GM12878 (cell line): ENCODE data around the gene PERM1. TPM values are rescaled to one million over a fixed set of nuclear protein-coding genes. Genes with fewer than 3 reads are reported as not detected.
A peak's percentile ranks its signal among the peaks of the same experiment; 100 is the strongest.

Experiments
- CHD2 ChIP-seq: IDR thresholded peaks from 2 replicates; pipeline ENCODE4 v1.6.1; 2011; ENCODE audit warnings: low read depth, low read length, improper control_type of control experiment, borderline replicate concordance
- EZH2 ChIP-seq: IDR thresholded peaks from 2 replicates; pipeline ENCODE4 v1.6.1; 2012; ENCODE audit warnings: low read depth, mild to moderate bottlenecking, control low read depth, inconsistent platforms, low read length, borderline replicate concordance; ENCODE audit not compliant: control insufficient read depth
- HDAC2 ChIP-seq: fragments of 200-600 bp; sonication (generic); IDR thresholded peaks from 2 replicates; pipeline ENCODE4 v1.6.1; 2017
- IKZF1 ChIP-seq: fragments of 450-650 bp; conservative IDR thresholded peaks from 2 replicates; pipeline ENCODE4 v1.6.1; 2017; ENCODE audit warnings: antibody characterized with exemption, mild to moderate bottlenecking
- IKZF2 ChIP-seq, 2 experiments: fragments of 450-650 bp; IDR thresholded peaks; 2 replicates each; pipeline ENCODE4 v1.6.1; 2017; ENCODE audit warnings: mild to moderate bottlenecking in 2 of 2, moderate library complexity in 2 of 2
- MEF2A ChIP-seq: IDR thresholded peaks from 2 replicates; pipeline ENCODE4 v1.6.1; 2011; ENCODE audit warnings: low read depth, mild to moderate bottlenecking, low read length, moderate library complexity; ENCODE audit not compliant: insufficient read depth
- MTA2 ChIP-seq: fragments of 450-650 bp; IDR thresholded peaks from 2 replicates; pipeline ENCODE4 v1.6.1; 2016; ENCODE audit warnings: low read depth, mild to moderate bottlenecking, moderate library complexity
- POLR2AphosphoS5 ChIP-seq: IDR thresholded peaks from 2 replicates; pipeline ENCODE4 v1.6.1; 2011; ENCODE audit warnings: mild to moderate bottlenecking, low read length, inconsistent platforms
- RB1 ChIP-seq: fragments of 450-650 bp; formaldehyde crosslinking; IDR thresholded peaks from 2 replicates; pipeline ENCODE4 v1.6.1; 2017; ENCODE audit warnings: mild to moderate bottlenecking, borderline replicate concordance
- RELA ChIP-seq: fragments of 450-650 bp; IDR thresholded peaks from 2 replicates; pipeline ENCODE4 v1.8.0; 2014; ENCODE audit warnings: borderline replicate concordance; ENCODE audit not compliant: partially characterized antibody
- ZNF592 ChIP-seq: fragments of 450-650 bp; IDR thresholded peaks from 2 replicates; pipeline ENCODE4 v1.6.1; 2017; ENCODE audit warnings: mild to moderate bottlenecking, moderate library complexity
- polyA plus RNA-seq, 11 experiments: library from polyadenylated mRNA; depleted of rRNA in 4 of 11; unstranded in 6 of 11; stranded (reverse) in 5 of 11; fragments of >200 nt; fragmentation: Nextera tagmentation in 4 of 11; fragmentation: Illumina TruSeq in 1 of 11; extraction: Ambion mirVana in 4 of 11; extraction: Trizol in 1 of 11; gene quantifications; 1 replicate in 1 of 11; 2 replicates in 10 of 11; pipeline versions ENCODE4 v1.2.1 to v1.2.3, GENCODE V29; 2011 to 2016; ENCODE audit warnings: inconsistent platforms in 2 of 11, missing spikeins in 2 of 11, low read depth in 1 of 11
- total RNA-seq, 4 experiments: library from RNA; depleted of rRNA in 3 of 4; stranded (reverse); fragments of >200 nt in 3 of 4; fragmentation: Illumina TruSeq in 1 of 4; extraction: Trizol in 1 of 4; gene quantifications; 2 replicates each; pipeline versions ENCODE4 v1.2.1 to v1.2.3, GENCODE V29; 2013 to 2021

PERM1 gene
- total and polyA plus RNA-seq, 10 of the 15 experiments (the other 5 are each of a cell fraction or from before 2014, with no cell fraction given), result not detected

DNA sequence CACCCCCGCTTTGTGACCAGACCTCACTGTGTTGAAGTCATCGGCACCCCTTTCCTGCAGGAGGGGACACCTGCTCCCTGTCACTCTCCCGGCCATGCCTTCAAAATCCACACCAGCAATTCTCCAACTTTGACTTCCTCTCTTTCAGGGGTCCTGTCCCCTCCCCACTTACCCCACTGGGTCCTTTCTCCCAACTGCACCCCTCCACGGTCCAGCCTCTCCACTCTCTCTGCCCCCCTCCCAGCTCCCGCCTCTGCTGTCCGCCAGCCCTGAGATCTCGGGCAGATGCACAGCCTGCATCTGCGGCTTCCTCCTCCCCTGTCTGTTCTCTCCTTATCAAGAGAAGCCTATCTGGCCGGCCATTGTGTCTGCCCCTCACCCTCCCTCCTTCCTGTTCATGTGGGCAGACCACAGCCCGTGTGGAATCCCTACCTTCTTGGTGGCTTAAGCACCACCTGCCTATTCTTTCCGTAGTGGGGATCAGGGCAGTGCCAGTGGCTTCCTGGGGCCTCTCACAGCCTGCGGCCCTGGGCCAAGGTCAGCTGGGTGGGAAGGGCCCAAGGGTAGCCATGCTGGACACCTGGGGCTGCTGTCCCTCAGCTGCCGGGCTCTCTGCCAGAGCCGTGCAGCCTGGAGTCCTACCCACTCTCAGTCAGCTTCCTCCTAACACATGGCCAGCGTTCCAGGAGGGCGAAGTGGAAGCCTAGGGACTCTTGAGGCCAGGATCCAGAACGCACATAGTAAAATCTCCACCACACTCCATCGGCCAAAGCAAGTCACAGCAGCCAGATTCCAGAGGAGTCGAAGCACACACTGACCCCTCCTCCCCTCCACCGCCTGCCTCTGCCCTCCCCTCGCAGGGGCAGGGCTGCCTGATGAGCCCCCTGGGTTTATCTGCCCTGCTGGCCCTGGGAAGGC, 23.1 kb upstream of the PERM1 start (continued):
- peak; percentile 36 to 53; a peak in 2 of 4 replicates for TF ChIP-seq IKZF2 (IDR thresholded peaks at IDR 0.05)
- no peak for TF ChIP-seq MEF2A
- no peak for TF ChIP-seq MTA2
- TF ChIP-seq IKZF1, result peak; percentile 57
- TF ChIP-seq POLR2AphosphoS5, result no peak
- TF ChIP-seq HDAC2, result no peak
- no peak for TF ChIP-seq EZH2
- TF ChIP-seq CHD2, result no peak
- TF ChIP-seq RB1, result no peak
- TF ChIP-seq RELA, result no peak
- TF ChIP-seq ZNF592, result no peak
